NT2/D1 (cell line): ENCODE data around the gene RIPOR3.

Experiments used
- SUZ12 ChIP-seq: IDR thresholded peaks from 2 replicates; pipeline ENCODE4 v1.6.1; 2011; ENCODE audit not compliant: insufficient read length, insufficient read depth; ENCODE audit errors: extremely low read depth
- YY1 ChIP-seq: IDR thresholded peaks from 2 replicates; pipeline ENCODE4 v1.6.1; 2011; ENCODE audit not compliant: insufficient read length, insufficient read depth
- ZNF274 ChIP-seq: IDR thresholded peaks from 2 replicates; pipeline ENCODE4 v1.6.1; 2011; ENCODE audit warnings: mild to moderate bottlenecking, low read depth, low read length

DNA sequence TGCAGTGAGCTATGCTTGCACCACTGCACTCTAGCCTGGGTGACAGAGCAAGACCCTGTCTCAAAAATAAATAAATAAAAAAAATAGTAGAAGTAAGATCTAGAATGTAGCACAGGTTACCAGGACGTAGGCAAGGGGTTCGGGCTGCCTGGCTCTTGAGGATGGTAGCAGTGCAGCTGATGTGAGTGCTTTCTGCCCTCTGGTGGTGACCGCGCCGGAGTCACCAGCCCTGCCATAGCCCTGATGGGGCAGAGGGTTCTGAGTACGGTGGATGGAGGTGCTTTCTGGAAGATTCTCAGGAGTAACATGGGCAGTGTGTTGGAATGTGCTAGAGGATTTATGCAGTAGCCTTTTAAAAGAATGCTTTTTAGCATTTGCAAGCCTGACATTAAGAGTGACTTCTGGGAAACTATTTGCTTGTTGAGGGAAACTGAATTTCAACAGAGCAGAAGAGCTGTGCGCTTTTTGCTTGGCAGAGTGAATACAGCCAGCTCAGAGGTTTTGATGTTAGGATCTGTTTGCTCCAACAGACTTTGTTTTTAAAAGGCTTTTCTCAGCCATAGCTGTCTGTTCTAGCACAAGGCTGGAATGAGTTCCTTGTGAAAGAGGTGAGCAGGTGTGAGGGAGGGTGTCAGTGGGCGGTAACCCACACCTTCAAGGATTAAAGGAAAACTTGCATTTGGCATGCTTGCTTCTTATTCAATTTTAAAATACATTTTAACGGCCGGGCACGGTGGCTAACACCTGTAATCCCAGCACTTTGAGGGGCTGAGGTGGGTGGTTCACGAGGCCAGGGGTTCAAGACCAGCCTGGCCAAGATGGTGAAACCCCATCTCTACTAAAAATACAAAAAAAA lies 115.2 kb downstream of the RIPOR3 start:
- TF ChIP-seq YY1, result no peak
- TF ChIP-seq ZNF274, result no peak
- TF ChIP-seq SUZ12, result no peak
